Ramos (cell line): ENCODE results near the gene CNTNAP2.

Experiments used
- in situ Hi-C: fragments of 300-500 bp; cut with MboI; formaldehyde crosslinking; loops from one replicate; pipeline ENCODE4 v1.14.3; 2022; ENCODE audit warnings: low sequenced_read_pairs; ENCODE audit not compliant: unreplicated experiment

CNTNAP2 gene

GRCh38 chr7:147813316-147813715 is 1696.7 kb downstream of the CNTNAP2 start:
- in situ Hi-C loops = no loop called here

DNA sequence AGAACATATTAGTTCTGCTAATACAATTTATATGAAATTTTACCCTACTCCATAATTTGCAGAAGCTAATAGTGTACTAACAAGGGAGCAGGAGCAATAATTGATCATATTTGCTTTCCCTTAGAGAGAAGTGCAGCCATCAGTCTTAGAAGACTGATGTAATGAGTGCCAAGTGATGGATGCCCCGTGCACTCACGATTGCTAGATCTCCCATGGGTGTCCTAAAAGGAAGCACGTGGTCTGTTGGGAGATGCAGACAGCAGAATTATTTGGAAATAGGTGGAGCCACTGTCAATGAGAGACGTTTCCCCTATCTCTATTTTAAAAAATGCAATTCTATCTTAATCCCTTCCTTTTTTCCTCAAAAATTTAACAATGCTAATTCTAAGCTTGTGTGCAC is 1701.7 kb downstream of the CNTNAP2 start:
- in situ Hi-C loops = no loop called here

GRCh38 chr7:147824671-147825070 is 1708.1 kb downstream of the CNTNAP2 start:
- in situ Hi-C loops = no loop called here

GRCh38 chr7:147829016-147829415 is 1712.4 kb downstream of the CNTNAP2 start:
- in situ Hi-C loops = no loop called here

- in situ Hi-C loops = no loop called here
Observed at GRCh38 chr7:147833557-147833956, 1717.0 kb downstream of the CNTNAP2 start.

DNA sequence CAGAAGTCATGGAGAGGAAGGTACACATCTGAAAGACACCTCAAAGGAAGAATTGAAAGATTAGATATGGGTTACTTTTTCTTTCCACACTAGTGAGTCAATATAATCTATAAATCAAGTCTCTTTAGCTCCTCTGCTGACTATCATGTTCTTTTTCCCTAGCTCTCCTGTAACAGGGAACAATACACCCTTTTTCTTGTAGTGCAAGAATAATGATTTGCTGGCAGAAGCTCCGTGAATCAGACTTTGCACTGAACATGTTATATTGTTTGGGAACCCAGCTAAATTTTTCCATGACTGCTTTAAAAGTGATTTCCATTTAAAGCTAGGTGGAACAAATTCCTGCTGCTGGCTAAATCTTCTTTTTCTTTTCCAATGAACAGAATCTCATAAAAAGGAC is 1717.4 kb downstream of the CNTNAP2 start:
- in situ Hi-C loops = no loop called here

DNA sequence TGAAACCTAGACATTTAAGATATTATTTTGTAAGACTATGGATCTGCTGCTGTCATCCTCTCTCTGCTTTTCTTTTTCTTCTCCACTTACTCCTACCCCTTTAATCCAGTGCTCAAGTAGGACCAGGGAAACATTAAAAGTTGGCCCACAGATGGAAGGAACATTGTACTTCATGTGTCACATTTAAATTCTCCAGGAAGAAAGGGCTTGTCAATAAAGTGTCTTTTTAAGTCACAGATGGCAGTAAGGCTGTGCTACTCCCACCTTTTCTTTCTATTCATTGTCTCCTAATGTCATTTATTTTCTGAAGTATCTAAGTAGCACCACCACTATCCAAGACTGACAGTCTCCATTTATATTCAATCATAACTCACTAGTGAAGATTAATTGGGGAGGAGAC is 1736.2 kb downstream of the CNTNAP2 start:
- in situ Hi-C loops = no loop called here

GRCh38 chr7:147857152-147858140 is 1740.8 kb downstream of the CNTNAP2 start:
- in situ Hi-C loops = no loop called here

- in situ Hi-C loops = no loop called here
Observed at GRCh38 chr7:147858421-147858820, 1741.8 kb downstream of the CNTNAP2 start.

GRCh38 chr7:147859033-147859432 is 1742.4 kb downstream of the CNTNAP2 start:
- in situ Hi-C loops = no loop called here

DNA sequence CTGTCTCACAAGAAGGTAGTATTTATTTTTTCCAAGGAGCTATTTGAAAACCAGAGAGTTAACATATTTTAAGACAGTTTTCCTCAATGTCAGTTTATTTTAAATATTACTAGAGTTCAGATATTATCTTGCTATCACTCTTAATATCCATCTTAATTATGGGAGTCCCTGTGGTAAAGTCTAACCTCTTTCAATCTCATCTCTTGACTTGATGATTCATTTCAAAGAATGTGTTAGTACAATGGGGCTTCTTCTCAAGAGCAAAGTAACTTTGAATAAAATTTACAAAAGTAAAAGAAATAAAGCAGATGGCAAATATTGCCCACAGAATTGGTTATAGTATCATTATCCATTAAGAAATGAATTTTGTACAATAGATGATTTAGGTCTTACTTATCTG is 1742.9 kb downstream of the CNTNAP2 start:
- in situ Hi-C loops = no loop called here

DNA sequence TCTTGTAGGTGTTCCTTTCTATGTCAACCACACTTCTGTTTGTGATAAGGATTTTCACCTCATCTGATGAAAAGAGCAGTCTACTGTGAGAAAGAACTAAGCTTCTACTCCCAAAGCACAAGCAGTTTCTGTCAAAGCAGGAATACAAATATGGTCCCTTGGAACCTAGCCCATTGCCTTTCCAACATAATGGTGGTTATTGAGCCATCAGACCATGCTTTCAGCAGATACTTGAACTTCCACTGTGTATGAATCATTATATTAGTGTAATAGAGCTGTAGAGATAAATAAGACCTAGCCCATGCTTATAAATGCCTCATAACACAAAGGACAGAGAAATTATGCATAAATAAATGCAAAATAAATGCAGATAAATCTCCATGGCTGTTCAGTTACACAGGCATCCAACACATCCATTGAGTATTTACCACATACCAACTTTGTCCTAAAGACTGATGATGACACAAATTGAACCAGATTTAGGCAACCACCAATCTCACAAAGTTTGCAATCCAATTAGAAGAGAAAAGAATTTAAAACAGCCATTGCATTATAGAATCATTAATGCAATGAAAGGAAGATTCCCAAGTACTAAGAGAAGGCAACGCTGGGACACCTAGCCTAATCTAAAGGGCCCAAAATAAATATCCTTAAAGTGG is 1744.6 kb downstream of the CNTNAP2 start:
- in situ Hi-C loops = no loop called here

- in situ Hi-C loops = no loop called here
Observed at GRCh38 chr7:147861945-147862344, 1745.3 kb downstream of the CNTNAP2 start.

DNA sequence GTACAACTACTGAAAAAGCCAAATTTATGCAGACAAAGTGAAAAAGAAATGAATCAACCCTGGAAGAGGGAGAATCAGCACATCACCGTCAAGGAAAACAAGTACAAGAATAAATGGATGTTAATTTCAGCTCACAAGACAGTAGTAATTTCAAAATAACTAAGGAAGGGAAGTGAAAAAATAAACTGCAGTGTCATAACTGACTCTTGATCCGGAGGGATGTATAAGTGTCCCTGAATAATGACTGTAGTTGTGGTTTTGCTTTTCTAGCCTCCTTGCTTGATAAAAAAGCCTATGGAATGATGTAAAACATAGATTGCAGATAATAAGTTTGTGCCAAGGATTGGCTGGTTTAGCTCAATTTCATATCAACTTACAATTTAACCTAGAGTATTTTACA is 1752.9 kb downstream of the CNTNAP2 start:
- in situ Hi-C loops = no loop called here

DNA sequence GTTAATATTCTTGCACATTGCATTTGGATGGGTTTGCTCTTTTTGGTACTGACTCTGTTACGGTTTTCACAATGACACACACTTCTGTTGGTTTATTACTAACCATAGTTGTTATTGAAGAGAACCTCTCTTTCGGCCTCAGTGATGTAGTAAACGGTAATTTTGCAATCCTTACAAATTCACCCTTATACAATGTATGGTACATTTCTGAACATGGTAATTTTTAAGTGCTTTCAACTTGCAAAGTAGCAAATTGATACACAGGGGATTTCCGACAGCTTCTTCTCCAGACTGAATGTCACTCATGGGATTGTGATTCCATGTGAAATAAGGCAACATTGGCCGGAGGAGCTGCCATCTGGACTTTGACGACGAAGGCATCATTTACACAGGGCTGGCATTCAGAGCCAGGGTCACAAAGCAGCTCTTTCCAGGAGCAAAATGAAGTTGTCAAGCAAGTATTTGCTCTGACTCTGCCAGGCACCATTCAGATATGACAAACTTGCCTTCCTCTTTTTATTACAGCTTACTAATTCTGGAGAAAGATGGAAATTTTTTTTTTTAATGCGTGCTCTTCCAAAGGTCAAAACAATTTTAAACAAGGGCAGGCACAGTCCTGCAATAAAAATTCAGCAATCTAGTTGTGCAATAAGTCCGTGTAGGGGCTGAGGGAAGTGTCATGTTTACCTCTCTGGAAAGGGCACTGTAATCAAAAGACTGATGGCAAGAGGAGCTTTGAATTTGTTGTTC is 1762.5 kb downstream of the CNTNAP2 start:
- in situ Hi-C loops = no loop called here

DNA sequence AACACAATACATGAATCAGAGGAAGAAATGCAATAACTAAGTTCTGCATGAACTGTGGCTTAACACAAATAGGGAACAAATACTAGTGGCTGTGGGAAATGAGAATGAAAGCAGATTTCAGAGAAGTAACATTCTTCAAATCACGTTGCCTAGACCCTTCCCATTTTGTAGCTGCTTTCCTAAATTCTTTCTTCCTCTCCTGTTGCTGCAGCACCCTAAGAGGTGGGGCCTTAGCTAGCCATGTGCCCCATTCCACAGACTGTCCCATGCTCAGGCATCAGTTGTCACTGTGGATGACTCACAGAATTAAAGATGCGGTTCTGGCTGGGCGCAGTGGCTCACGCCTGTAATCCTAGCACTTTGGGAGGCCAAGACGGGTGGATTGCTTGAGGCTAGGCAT is 1769.3 kb downstream of the CNTNAP2 start:
- in situ Hi-C loops = no loop called here

GRCh38 chr7:147894271-147894670 is 1777.7 kb downstream of the CNTNAP2 start:
- in situ Hi-C loops = no loop called here

DNA sequence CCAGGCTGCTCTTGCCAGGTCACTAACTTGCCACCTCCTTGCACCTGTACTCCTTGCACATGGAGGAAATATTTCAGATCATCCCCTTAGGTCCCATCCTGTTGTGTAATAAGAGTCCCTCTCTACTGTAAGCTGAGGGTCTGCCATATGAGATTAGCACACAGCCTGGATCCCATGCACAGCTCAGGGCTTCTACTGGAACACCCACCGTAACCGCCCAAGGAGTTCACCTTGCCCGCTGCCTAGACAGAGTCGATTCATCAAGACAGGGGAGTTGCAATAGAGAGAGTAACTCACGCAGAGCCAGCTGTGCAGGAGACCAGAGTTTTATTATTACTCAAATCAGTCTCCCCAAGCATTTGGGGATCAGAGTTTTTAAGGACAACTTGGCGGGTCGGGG is 1779.5 kb downstream of the CNTNAP2 start:
- in situ Hi-C loops = no loop called here

DNA sequence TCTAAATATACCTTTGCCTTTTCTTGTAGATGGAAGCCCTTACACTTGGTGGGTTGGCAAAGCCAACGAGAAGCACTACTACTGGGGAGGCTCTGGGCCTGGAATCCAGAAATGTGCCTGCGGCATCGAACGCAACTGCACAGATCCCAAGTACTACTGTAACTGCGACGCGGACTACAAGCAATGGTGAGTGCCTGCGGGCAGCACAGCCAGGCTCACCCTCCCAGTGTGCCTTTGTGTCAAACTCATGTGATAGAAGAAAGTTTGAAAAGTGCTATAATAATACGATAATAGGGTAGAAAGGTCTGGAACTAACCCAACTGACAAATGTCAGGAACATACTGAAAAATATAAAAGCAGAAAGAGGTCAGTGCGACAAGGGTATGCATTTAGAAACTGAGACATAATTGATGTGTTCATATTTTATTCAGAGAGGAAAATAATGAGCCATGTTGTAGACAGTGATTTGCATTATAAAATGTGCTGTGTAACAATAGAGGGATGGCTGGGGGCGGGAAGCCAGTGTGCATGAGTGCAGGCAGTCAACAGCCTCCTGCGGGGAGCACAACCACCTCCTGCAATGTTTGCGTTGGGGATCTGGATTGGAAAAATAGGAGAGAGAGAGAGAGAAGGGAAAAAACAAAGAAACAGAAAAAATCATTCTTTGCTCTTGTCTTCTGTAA is 1787.1 kb downstream of the CNTNAP2 start:
- in situ Hi-C loops = no loop called here

DNA sequence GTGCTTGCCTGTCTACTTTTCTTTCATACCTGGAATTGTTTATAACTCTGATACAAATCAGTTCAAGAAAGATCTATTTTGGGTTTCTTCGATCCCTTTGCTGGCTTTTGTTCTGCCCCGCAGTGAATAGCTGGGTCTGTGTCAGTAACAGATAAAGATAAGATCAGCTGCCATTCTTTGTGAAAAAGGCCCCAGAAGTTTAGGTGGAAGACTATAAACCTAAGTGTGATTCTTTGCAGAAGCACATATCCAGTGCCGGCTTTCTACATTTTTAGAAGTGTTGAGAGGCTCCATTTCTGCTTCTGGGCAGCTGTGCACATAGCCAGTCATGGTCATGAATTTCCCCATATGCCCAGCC is 1787.6 kb downstream of the CNTNAP2 start:
- in situ Hi-C loops = no loop called here
